ENCODE results near the gene SMIM13.
A peak's percentile ranks its signal among the peaks of the same experiment; 100 is the strongest.

Gene SMIM13

DNA sequence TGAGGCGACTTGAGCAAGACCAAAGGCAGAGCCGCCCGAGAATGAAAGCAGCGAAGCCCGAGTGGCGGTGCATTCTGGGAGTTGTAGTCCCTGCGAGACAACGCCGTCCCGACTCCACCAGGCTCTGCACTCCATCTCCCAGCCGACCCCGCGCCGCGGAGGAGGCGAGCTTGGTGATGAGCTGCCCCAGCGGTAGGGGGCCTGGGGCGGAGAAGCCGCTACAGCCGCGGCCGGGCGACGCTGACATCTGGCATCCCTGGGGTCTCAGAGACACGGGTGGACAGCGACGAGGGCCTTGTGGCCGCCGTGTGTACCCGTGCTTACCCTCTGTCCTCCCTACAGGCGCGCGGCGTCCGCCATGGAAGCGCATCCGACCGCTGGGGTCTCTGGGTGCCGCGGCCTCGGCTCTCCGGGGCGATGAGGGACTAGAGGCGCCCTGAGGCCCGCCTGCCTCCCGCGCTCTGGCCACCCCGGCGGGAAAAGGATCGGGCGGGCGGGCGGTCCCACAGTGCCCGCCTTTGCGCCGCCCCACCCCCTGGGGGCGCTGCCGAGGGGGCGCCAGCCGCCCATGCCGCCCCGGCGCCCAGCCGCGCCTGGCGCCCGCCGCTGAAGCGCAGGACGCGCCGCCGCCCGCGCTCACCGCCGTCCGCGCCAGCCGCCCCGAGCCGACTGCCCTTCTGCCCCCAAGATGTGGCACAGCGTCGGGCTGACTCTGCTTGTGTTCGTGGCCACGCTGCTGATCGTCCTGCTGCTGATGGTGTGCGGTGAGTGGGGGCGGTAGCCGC, at the start of gene SMIM13:
SMIM13 (plus strand) TSS at position 209 of the 785 bp plus-strand sequence; CDS start at position 689, 480 bp downstream.
- peaks cover 9% of the 10 kb centered on the region for H3K36me3 Mint-ChIP-seq (ENCODE audit: low read depth)
- peak within 1 kb of the TSS; percentile 95 for H3K4me3 Mint-ChIP-seq
- no peaks in the 10 kb centered on the region for H3K27me3 Mint-ChIP-seq
- peaks cover 31% of the 10 kb centered on the region for H3K4me1 Mint-ChIP-seq (ENCODE audit: low read depth)
- peak within 1 kb of the TSS; percentile 97 for H3K27ac Mint-ChIP-seq
- H3K9me3 Mint-ChIP-seq = no peaks in the 10 kb centered on the region

DNA sequence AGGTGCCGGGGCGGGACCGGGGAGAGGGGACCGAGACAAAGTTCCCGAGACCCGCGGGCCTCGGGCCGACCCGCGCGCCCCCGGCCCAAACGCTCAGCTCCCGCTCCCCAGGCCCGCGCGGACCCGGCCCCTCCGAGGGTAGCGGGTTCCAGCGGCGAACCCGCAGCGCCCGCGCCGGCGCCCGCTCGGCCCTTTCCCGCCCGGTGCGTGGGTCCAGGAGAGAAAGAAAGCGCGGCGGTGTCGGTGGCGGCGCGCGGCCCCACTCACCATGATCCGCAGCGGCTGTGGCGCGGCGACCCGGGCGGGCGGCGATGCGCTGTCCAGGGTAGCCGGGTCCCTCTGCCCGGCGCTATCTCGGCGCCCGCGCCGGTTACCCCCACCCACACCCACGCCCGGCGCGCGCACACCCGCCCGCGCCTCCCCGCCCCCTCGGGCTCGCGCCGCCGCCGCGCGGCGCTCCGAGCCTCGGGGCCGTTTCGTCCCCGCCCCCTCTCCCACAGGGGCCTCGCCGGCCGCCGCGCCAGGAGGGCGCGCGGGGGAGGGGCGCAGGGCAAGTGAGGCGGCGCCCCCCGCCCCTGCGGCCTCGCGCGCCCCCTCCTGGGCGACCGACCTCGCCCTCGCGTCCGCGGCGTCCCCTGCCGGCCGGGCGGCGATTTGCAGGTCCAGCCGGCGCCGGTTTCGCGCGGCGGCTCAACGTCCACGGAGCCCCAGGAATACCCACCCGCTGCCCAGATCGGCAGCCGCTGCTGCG, 49.5 kb upstream of the SMIM13 start, which contains the start of gene ELOVL2:
ELOVL2 (minus strand) TSS at position 345 of the 751 bp plus-strand sequence; CDS start at position 270, 75 bp downstream.
- Mint-ChIP-seq H3K36me3 (ENCODE audit: low read depth) (no peaks in the 10 kb centered on the region), H3K27ac (no peak within 1 kb of the TSS), H3K4me3 (peak within 1 kb of the TSS; percentile 76), H3K4me1 (ENCODE audit: low read depth) (peaks cover 5% of the 10 kb centered on the region), H3K27me3 (peaks cover 70% of the 10 kb centered on the region), H3K9me3 (no peaks in the 10 kb centered on the region)

DNA sequence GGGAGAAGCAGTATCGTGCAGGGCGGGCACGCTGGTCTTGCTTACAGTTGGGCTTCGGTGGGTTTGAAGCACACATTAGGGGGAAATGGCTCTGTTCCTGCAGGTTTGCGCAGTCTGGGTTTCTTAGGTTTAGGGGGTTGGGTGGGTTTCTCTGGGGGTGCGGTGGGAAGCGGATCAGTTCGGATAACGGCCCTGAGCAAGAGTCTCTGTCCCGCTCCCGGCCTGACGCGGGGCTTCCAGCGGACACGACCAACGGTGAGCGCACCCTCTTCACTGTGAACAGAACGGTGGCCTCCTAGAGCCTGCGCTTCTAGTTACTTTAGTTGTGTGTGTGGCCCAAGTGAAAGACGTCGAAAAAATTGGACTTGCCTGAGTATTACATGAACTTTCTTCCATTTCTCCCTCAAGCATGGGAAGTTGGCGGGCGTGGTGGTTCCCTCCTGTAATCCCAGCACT, 48.9 kb upstream of the SMIM13 start:
- no peak overlapping the region for H3K27ac Mint-ChIP-seq
- peak overlapping the region; percentile 76 for H3K4me3 Mint-ChIP-seq
- H3K36me3 Mint-ChIP-seq (ENCODE audit: low read depth) = no peaks in the 10 kb centered on the region
- H3K27me3 Mint-ChIP-seq = peaks cover 73% of the 10 kb centered on the region
- H3K4me1 Mint-ChIP-seq (ENCODE audit: low read depth) = peaks cover 5% of the 10 kb centered on the region
- no peaks in the 10 kb centered on the region for H3K9me3 Mint-ChIP-seq

DNA sequence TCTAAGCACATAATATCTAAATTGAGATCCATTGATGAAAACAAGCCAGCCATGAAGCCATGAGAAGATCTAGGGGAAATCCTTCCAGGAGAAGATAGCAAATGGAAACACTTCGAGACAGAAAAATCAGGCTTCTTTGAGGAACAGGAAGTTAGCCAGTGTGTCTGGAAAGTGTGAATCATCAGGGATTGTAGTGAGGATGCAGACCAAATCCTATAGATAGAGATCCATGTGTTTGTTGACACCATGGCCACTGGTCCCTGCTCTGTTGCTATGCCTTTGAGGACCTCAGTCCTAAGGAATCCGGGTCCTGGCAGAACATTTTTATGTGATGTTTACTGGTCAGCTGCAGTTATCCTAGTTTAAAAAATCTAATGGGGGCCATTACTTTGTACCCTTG, 42.9 kb upstream of the SMIM13 start:
- Mint-ChIP-seq H3K27ac (no peak overlapping the region), H3K4me3 (no peak overlapping the region), H3K9me3 (no peaks in the 10 kb centered on the region), H3K27me3 (peaks cover 37% of the 10 kb centered on the region), H3K4me1 (ENCODE audit: low read depth) (no peaks in the 10 kb centered on the region), H3K36me3 (ENCODE audit: low read depth) (no peaks in the 10 kb centered on the region)

DNA sequence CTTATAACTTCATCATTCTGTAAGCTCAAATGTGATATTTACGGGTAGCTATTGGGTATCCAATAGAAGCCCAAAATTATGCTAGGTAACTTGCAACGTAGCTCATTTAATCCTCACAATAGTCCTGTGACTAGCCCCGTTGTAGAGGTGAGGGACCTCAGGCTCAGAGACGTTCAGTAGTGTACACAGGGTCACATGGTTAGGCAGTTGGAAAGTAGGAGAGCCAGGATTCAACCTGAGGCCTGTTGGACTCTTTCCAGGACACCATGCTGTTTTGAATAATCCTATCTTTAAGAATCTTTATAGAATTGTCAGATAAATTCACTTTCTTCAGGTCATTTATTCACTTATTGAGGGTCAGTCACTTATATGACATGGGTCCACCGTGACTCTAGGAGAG, 40.3 kb upstream of the SMIM13 start:
- H3K4me3 Mint-ChIP-seq = no peak overlapping the region
- peaks cover 20% of the 10 kb centered on the region for H3K27me3 Mint-ChIP-seq
- H3K9me3 Mint-ChIP-seq = no peaks in the 10 kb centered on the region
- H3K36me3 Mint-ChIP-seq (ENCODE audit: low read depth) = no peaks in the 10 kb centered on the region
- no peak overlapping the region for H3K27ac Mint-ChIP-seq
- H3K4me1 Mint-ChIP-seq (ENCODE audit: low read depth) = no peaks in the 10 kb centered on the region

DNA sequence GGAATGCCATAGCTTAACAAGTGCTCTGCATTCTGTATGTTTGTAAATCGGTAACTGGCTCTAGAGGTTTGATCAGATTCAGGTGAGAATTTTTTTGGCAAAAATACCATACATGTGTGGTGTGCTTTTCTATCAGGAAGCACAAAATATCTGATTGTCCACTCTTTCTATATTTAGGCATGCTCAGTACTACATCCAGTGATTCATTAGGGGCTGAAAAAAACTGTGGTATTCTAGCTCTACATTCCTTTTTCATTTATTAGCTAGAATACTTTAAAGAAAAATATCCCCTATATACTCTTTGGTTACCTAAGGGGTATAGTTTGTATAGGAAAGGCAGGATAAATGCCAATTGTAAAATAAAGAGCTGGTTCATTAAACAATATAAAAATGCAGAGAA, 38.9 kb upstream of the SMIM13 start:
- Mint-ChIP-seq H3K9me3 (no peaks in the 10 kb centered on the region), H3K4me1 (ENCODE audit: low read depth) (no peaks in the 10 kb centered on the region), H3K4me3 (no peak overlapping the region), H3K27ac (no peak overlapping the region), H3K36me3 (ENCODE audit: low read depth) (no peaks in the 10 kb centered on the region), H3K27me3 (peaks cover 15% of the 10 kb centered on the region)

DNA sequence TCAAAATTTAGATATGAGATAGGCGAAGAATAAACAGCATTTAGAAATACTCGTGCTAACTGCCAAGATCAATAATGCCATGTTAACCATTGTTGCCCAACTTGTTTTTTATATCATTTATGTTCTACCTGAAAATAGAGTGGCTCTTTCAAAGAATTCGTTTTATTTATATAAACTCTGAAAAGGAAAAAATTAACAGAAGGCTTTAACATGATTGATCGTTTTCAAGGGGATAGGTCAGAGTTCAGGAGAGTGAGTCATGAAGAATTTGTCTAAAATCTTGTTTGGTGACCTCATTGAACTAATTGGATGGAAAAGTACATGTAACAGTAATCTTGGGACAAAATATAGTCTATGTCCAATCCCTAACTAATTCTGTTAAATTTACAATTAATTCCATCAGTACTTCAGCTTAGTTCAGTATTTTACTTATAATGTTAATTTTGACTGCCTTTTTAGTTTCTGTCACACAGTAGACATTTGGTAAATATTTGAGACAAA, 38.5 kb upstream of the SMIM13 start:
- Mint-ChIP-seq H3K27ac (no peak overlapping the region), H3K9me3 (no peaks in the 10 kb centered on the region), H3K36me3 (ENCODE audit: low read depth) (no peaks in the 10 kb centered on the region), H3K27me3 (peaks cover 17% of the 10 kb centered on the region), H3K4me3 (no peak overlapping the region), H3K4me1 (ENCODE audit: low read depth) (no peaks in the 10 kb centered on the region)

DNA sequence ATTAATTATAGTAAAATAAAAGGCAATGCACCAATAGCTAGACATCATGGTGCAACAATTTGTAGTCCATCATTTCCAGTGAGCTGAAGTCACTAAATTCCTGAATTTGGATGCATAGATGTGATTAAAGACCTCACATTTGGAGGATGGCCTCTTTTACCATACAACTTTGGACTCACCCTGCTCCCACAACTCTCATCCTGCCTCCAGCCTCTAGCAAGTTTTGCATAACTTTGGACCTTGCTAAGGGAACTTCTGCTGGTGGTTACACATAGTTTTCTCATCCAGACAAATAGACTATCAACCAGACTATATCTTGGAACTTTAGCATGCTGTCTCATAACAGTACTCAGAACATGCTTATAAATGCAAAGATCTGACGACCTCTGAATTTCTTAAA, 36.8 kb upstream of the SMIM13 start:
- Mint-ChIP-seq H3K9me3 (no peaks in the 10 kb centered on the region), H3K4me3 (no peak overlapping the region), H3K36me3 (ENCODE audit: low read depth) (no peaks in the 10 kb centered on the region), H3K27ac (no peak overlapping the region), H3K4me1 (ENCODE audit: low read depth) (no peaks in the 10 kb centered on the region), H3K27me3 (peaks cover 20% of the 10 kb centered on the region)

DNA sequence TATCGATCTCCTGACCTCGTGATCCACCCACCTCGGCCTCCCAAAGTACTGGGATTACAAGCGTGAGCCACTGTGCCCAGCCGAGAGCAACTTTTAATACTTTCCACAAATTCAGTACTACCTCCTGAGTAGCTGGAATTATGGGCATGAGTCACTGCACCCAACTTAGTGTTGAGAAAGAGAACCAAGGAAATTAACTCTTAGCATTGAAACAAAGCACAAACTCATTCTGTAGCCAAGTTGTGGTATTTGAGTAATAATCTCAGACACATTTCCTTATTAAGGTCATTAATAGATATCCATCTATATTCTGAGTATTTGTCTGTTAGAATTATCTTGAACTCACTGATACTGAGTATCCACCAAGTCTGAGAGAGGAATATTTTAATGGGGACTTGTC, 35.2 kb upstream of the SMIM13 start:
- no peaks in the 10 kb centered on the region for H3K9me3 Mint-ChIP-seq

DNA sequence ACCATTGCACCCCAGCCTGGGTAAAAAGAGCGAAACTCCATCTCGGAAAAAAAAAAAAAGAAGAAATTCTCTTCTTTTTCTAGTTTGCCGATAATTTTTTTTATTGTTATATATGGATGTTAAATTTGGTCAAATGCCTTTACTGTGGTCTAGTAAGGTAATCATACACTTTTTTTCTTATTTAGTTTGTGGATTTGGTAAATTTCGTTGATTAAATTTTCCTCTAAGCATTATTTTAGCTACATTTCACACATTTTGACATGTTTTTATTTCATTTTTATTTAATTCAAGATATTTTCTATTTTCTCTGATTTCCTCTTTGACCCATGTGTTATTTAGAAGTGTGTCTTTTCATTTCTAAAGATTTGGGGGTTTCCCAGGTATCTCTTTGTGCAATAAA, 31.6 kb upstream of the SMIM13 start:
- H3K4me3 Mint-ChIP-seq = no peak overlapping the region
- H3K4me1 Mint-ChIP-seq (ENCODE audit: low read depth) = no peaks in the 10 kb centered on the region
- no peaks in the 10 kb centered on the region for H3K36me3 Mint-ChIP-seq (ENCODE audit: low read depth)
- no peak overlapping the region for H3K27ac Mint-ChIP-seq
- H3K27me3 Mint-ChIP-seq = peaks cover 29% of the 10 kb centered on the region
- H3K9me3 Mint-ChIP-seq = no peaks in the 10 kb centered on the region

More for the DNA sequence above, 35.2 kb upstream of the SMIM13 start:
- no peak overlapping the region for H3K4me3 Mint-ChIP-seq
- no peak overlapping the region for H3K27ac Mint-ChIP-seq
- peaks cover 24% of the 10 kb centered on the region for H3K27me3 Mint-ChIP-seq
- H3K36me3 Mint-ChIP-seq (ENCODE audit: low read depth) = no peaks in the 10 kb centered on the region
- no peaks in the 10 kb centered on the region for H3K4me1 Mint-ChIP-seq (ENCODE audit: low read depth)

DNA sequence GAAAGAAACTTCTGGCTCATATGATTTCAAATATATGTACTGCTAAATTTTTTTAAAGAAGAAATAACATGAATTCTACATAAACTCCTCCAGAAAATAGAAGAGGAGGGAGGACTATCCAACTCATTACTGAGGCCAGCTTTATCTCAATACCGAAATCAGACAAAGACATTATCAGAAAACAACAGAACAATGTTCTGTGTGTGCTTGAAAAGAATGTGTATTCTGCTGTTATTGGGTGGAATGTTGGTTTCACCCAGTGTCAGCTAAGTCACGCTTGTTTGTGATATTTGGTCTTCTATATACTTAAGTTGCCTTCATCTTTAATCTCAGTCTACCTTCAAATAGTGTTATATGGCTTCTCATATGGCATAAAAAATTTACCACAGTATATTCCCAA, 30.9 kb upstream of the SMIM13 start:
- no peaks in the 10 kb centered on the region for H3K4me1 Mint-ChIP-seq (ENCODE audit: low read depth)
- H3K36me3 Mint-ChIP-seq (ENCODE audit: low read depth) = no peaks in the 10 kb centered on the region
- no peak overlapping the region for H3K27ac Mint-ChIP-seq

DNA sequence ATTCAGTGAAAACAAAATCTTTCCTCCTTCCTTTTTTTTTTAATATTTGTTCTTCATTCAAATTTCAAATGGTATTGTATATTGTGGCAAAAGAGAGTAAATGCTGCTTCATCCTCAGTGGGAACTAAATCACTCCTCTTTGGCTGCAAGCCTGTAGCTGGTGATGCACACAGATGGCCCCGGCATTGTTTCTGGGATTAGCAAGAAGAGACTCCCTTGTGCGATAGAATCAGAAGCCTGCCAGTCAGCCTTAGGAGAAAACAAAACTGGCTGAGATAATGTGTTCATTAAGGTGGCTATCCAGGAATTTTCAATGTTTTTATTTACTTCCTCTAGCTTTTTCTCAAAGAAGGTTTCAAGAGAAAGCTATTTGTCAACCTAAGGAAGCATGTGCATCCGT, 28.8 kb upstream of the SMIM13 start:
- H3K4me1 Mint-ChIP-seq (ENCODE audit: low read depth) = no peaks in the 10 kb centered on the region
- no peaks in the 10 kb centered on the region for H3K9me3 Mint-ChIP-seq
- no peaks in the 10 kb centered on the region for H3K36me3 Mint-ChIP-seq (ENCODE audit: low read depth)
- peaks cover 24% of the 10 kb centered on the region for H3K27me3 Mint-ChIP-seq
- no peak overlapping the region for H3K4me3 Mint-ChIP-seq
- H3K27ac Mint-ChIP-seq = no peak overlapping the region

More for the DNA sequence above, 30.9 kb upstream of the SMIM13 start:
- H3K27me3 Mint-ChIP-seq = peaks cover 29% of the 10 kb centered on the region
- H3K4me3 Mint-ChIP-seq = no peak overlapping the region
- no peaks in the 10 kb centered on the region for H3K9me3 Mint-ChIP-seq

DNA sequence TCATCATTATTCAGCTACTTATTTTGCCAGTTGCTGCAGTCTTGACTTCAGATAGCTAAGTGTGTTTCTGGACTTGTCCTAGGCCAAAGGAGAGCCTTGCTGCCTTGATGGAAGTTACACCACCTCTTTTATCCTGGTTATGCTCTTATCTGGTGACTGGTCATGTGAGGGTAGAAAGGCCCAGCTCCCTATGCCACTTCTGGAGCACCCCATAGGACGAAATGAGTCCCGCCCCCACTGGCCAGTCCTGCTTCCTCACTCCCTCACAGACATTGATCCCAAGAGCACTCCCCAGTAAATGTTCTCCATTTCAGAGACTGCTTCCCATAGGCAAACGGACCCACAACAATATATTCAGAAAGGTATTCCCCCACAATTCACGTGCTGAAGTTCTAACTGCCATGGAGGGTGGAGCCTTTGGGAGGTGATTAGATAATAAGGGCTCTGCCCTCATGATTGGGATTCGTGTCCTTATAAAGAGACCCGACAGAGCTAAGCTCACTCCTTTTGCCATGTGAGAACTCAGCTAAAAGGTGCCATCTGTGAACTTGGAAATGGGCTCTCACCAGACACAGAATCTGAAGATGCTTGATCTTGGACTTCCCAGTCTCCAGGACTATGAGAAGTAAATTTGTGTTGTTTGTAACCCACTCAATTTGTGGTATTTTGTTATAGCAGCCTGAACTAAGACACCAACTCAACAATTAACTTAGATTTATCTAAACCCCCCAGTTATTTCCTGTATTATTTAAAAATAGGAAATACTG, 28.0 kb upstream of the SMIM13 start:
- no peaks in the 10 kb centered on the region for H3K4me1 Mint-ChIP-seq (ENCODE audit: low read depth)
- H3K27me3 Mint-ChIP-seq = peaks cover 17% of the 10 kb centered on the region
- H3K27ac Mint-ChIP-seq = no peak overlapping the region
- H3K36me3 Mint-ChIP-seq (ENCODE audit: low read depth) = no peaks in the 10 kb centered on the region
- H3K4me3 Mint-ChIP-seq = no peak overlapping the region
- no peaks in the 10 kb centered on the region for H3K9me3 Mint-ChIP-seq

DNA sequence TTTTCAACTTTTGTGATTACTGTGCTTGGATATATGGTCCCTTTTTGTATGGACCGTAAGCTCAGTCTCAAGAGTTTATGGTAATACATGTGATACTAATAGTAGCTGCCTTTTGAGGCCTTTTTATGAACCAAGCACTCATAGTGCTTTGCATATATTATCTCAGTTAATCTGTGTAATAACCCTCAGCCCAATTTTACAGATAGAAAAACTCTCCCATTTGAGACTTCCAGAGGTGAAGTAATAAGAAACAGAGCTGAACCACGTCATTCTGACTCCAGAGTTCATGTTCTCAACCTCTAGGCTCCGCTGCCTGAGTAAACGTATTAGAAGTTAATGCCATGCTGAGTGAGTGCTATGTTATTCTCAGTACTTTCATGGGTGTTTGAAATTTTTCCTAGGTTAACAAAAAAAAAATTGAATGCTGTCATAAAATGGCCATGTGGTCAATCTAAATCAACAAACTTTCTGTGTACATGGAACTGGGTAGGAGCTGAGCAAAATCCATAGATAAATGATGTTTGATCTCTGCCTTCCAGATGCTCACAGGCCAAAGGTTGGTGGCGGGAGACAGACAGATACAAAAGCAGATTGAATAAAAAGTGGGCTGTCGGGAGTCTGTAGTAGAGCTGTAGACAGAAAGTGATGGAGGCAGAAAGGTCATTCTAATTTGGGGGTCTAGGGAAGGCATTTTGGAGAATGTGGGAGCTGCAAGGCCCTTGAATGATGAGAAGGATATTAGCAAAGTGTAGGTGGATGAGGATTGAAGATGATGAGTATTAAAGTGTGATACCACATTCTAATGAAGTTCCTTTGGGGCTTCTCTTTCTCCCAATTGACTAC, 26.9 kb upstream of the SMIM13 start:
- no peaks in the 10 kb centered on the region for H3K4me1 Mint-ChIP-seq (ENCODE audit: low read depth)
- peaks cover 12% of the 10 kb centered on the region for H3K27me3 Mint-ChIP-seq
- H3K9me3 Mint-ChIP-seq = no peaks in the 10 kb centered on the region

More for the DNA sequence above, 26.9 kb upstream of the SMIM13 start:
- H3K27ac Mint-ChIP-seq = no peak overlapping the region
- no peak overlapping the region for H3K4me3 Mint-ChIP-seq
- H3K36me3 Mint-ChIP-seq (ENCODE audit: low read depth) = no peaks in the 10 kb centered on the region

All from stimulated activated naive CD8-positive, alpha-beta T cell treated with anti-CD3 and anti-CD28 coated beads, Interleukin-15, Interleukin-2, amounts not matched to agents 100 ng/mL and 50 ng/mL, for 24 hours (primary cell).